ENCODE measurements around the gene RBM7. TPM values are rescaled to one million over a fixed set of nuclear protein-coding genes. Genes with fewer than 3 reads are reported as not detected.

Gene RBM7
- total RNA-seq, 4 donors from 2014 or later: 13.7 to 28.0 (median 17.6) TPM

- Histone ChIP-seq H3K27ac (replicated peaks in 1 of 4) (no peak overlapping the region), H3K4me3 (no peak overlapping the region), H3K36me3 (peaks cover 9 to 40% (median 21%) of the 10 kb centered on the region in 4 donors), H3K27me3 (no peaks in the 10 kb centered on the region), H3K4me1 (no peaks in the 10 kb centered on the region), H3K9me3 (no peaks in the 10 kb centered on the region)
- TF ChIP-seq CTCF (IDR thresholded peaks at IDR 0.05): no peak
- no peak for TF ChIP-seq POLR2AphosphoS5 (IDR thresholded peaks at IDR 0.05)
- no peak for TF ChIP-seq EP300 (IDR thresholded peaks at IDR 0.05)
- no peak for TF ChIP-seq POLR2A (IDR thresholded peaks at IDR 0.05; ENCODE audit: low read depth)
- WGBS: 98% methylated on average over 4 of the region's 4 CpGs
- intact Hi-C loops (cut with DNase I): no loop called here
- DNase-seq (ENCODE audit: extremely low spot score): no peak
These were observed 12.5 kb downstream of the RBM7 start for GRCh38 chr11:114412946-114413345.

- H3K4me3 ChIP-seq: no peak overlapping the region
- peaks cover 7 to 30% (median 19%) of the 10 kb centered on the region in 4 donors for H3K36me3 ChIP-seq
- intact Hi-C loops (cut with DNase I): no loop called here
- H3K27ac ChIP-seq (replicated peaks in 1 of 4): no peak overlapping the region
- H3K9me3 ChIP-seq: no peaks in the 10 kb centered on the region
- WGBS: 94% methylated on average over 10 of the region's 10 CpGs
- H3K4me1 ChIP-seq: no peaks in the 10 kb centered on the region
- TF ChIP-seq CTCF (IDR thresholded peaks at IDR 0.05) (no peak), POLR2AphosphoS5 (IDR thresholded peaks at IDR 0.05) (no peak), EP300 (IDR thresholded peaks at IDR 0.05) (no peak), POLR2A (IDR thresholded peaks at IDR 0.05; ENCODE audit: low read depth) (no peak)
- DNase-seq (ENCODE audit: extremely low spot score): no peak
- H3K27me3 ChIP-seq: no peaks in the 10 kb centered on the region
These were observed 13.5 kb downstream of the RBM7 start for GRCh38 chr11:114413958-114414357.

- TF ChIP-seq POLR2A (IDR thresholded peaks at IDR 0.05; ENCODE audit: low read depth) (no peak), CTCF (IDR thresholded peaks at IDR 0.05) (no peak), POLR2AphosphoS5 (IDR thresholded peaks at IDR 0.05) (no peak), EP300 (IDR thresholded peaks at IDR 0.05) (no peak)
- intact Hi-C loops (cut with DNase I): no loop called here
- no peak overlapping the region for H3K4me3 ChIP-seq
- no peak for DNase-seq (ENCODE audit: extremely low spot score)
- no peak overlapping the region for H3K27ac ChIP-seq (replicated peaks in 1 of 4)
- H3K9me3 ChIP-seq: no peaks in the 10 kb centered on the region
- no peaks in the 10 kb centered on the region for H3K27me3 ChIP-seq
- peaks cover 0 to 10% (median 3%) of the 10 kb centered on the region in 4 donors for H3K36me3 ChIP-seq
- H3K4me1 ChIP-seq: no peaks in the 10 kb centered on the region
These were observed 16.0 kb downstream of the RBM7 start for GRCh38 chr11:114416441-114416961.

GRCh38 chr11:114426280-114426679 lies 25.8 kb downstream of the RBM7 start:
- no peaks in the 10 kb centered on the region for H3K4me1 ChIP-seq
- intact Hi-C loops (cut with DNase I): no loop called here
- WGBS: 96% methylated on average over 4 of the region's 4 CpGs
- no peaks in the 10 kb centered on the region for H3K27me3 ChIP-seq
- peaks cover 0 to 9% (median 0%) of the 10 kb centered on the region in 4 donors for H3K36me3 ChIP-seq
- no peak overlapping the region for H3K27ac ChIP-seq (replicated peaks in 1 of 4)
- no peak for DNase-seq (ENCODE audit: extremely low spot score)
- H3K9me3 ChIP-seq: no peaks in the 10 kb centered on the region
- H3K4me3 ChIP-seq: no peak overlapping the region
- TF ChIP-seq EP300 (IDR thresholded peaks at IDR 0.05) (no peak), CTCF (IDR thresholded peaks at IDR 0.05) (no peak), POLR2AphosphoS5 (IDR thresholded peaks at IDR 0.05) (no peak), POLR2A (IDR thresholded peaks at IDR 0.05; ENCODE audit: low read depth) (no peak)

- H3K4me3 ChIP-seq: no peak overlapping the region
- H3K27me3 ChIP-seq: no peaks in the 10 kb centered on the region
- intact Hi-C loops (cut with DNase I): loop anchor here (10.0 kb wide), 1 partner anchor 85 kb away; no protein-coding TSS in a partner anchor
- no peaks in the 10 kb centered on the region for H3K4me1 ChIP-seq
- H3K36me3 ChIP-seq: peaks cover 0 to 6% (median 0%) of the 10 kb centered on the region in 4 donors
- no peak for DNase-seq (ENCODE audit: extremely low spot score)
- TF ChIP-seq EP300 (IDR thresholded peaks at IDR 0.05) (no peak), CTCF (IDR thresholded peaks at IDR 0.05) (no peak), POLR2A (IDR thresholded peaks at IDR 0.05; ENCODE audit: low read depth) (no peak), POLR2AphosphoS5 (IDR thresholded peaks at IDR 0.05) (no peak)
- no peaks in the 10 kb centered on the region for H3K9me3 ChIP-seq
- H3K27ac ChIP-seq (replicated peaks in 1 of 4): no peak overlapping the region
These were observed 29.8 kb downstream of the RBM7 start for GRCh38 chr11:114430290-114430689.

Data from esophagus muscularis mucosa (tissue), 4 donors.